ENCODE results near the gene NSMCE4A.
"Not testable (repeated sequence)": the region's sequence is repeated elsewhere in the genome, so short reads cannot be mapped to it uniquely, and the experiment has no call there.

Gene NSMCE4A

DNA sequence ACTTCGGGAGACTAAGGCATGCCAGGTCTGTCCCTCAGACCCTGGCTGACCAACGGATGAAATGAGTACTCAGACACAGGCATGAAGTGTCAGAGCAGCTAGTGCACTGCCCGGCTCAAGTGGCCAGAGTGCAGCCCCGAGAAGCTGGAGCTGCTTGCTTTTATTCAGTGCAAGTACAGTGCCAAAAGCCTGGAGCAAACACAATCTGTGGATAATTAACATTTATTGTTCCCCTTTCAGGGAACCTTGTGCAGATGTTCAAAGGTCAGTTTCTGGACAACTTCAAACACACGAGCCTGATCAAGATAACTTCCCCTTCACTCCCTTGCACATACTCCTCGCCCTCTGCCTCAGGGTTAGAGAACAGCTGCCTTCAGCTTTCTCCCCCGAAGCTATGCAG lies 39.3 kb downstream of the NSMCE4A start:
- no peak for DNase-seq

DNA sequence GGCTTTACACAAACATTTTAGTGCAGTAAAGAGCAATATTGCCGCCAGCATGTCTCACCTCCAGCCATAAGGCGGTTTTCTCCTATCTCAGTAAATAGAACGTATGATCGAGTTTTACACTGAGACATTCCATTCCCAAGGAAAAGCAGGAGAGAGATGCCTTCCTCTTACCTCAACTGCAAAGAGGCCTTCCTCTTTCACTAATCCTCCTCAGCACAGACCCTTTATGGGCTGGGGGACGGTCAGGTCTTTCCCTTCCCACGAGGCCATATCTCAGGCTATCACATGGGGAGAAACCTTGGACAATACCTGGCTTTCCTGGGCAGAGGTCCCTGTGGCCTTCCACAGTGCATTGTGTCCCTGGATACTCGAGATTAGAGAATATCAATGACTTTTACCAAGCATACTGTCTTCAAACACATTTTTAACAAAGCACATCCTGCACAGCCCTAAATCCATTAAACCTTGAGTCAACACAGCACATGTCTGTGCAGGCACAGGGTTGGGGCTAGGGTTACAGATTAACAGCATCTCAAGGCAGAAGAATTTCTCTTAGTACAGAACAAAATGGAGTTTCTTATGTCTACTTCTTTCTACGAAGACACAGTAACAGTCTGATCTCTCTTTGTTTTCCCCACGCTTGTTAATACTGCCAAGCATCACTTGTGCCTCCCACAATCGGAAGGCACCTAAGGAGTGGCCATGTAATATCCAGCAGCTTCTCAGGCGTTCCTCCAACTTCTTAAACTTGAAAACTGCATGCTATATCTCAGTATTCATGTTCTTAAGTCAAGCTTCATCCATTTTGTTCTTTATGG lies 44.5 kb downstream of the NSMCE4A start:
- DNase-seq = not testable (repeated sequence)

- not testable (repeated sequence) for DNase-seq
These were observed 45.3 kb downstream of the NSMCE4A start for GRCh38 chr10:121929585-121930267.

DNA sequence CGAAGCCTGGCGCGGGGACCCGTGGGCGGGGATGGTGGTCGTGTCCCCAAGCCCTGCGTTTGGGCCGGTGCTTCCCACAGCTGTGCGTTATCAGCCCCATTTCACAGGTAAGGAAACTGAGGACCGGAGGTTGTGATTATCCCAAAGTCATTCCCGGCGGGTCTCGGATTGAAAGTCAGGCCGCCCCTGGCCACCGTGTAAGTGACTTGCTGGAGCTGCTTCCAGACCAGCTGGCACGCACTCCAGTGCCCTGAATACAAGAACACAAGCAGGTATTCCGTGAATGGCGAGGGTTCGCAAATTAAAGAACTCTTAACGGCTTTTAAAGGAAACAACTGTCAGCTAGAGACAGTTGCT lies 46.5 kb downstream of the NSMCE4A start:
- DNase-seq = no peak

- DNase-seq = peak; percentile 57 to 73 (median 67)
These were observed 47.0 kb downstream of the NSMCE4A start, which contains the start of gene ATE1 for GRCh38 chr10:121927841-121928527. TSS of gene ATE1 (minus strand) at chr10:121928031. CDS start at chr10:121927949, 82 bp downstream.

DNA sequence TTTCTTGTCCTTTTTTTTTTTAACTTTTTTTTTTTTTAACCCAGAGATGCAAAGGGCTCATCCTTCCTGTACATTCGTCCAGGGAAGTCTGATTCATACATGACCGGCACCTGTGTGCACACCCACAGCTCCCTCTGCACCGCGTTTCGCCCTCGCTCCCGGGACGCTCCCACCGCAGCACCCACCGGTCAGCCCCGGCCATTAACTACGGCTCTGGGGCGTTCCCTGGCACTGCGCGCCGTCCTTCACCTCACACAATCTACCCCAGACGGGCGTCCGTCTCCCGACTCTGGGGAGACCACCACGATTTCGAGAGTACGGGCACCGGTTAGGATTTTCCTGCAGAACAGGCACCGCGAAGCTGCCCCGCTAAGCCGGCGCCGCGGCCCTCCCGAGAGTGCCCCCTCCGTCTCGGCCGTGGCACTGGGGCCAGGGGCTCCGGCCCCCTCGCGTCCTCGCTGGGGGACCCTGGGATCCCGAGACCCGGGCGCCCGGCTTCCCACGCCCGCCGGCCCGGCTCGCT lies 47.6 kb downstream of the NSMCE4A start:
- peak in 3 of 4 experiments; percentile 13 to 26 (median 24) for DNase-seq

GRCh38 chr10:121926671-121927317 lies 48.2 kb downstream of the NSMCE4A start:
- DNase-seq = no peak

DNA sequence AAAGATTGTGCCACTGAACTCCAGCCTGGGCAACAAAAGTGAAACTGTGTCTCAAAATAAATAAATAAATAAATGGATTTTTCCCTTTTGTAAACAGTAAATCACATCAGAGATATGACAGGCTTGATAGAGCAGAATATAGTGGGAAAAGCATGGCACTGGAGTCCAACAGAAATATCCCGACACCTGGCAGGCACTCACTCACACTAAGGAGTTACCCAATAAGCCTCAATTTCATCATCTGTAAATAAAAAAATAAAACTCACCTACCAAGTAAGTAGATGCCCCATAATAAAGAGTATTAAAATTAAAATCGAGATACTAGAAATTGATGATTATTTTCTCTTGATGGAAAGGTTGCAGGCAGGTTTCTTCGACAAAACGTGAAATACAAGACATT lies 48.9 kb downstream of the NSMCE4A start:
- DNase-seq = no peak

GRCh38 chr10:121921238-121921931 lies 53.6 kb downstream of the NSMCE4A start:
- no peak for DNase-seq

DNA sequence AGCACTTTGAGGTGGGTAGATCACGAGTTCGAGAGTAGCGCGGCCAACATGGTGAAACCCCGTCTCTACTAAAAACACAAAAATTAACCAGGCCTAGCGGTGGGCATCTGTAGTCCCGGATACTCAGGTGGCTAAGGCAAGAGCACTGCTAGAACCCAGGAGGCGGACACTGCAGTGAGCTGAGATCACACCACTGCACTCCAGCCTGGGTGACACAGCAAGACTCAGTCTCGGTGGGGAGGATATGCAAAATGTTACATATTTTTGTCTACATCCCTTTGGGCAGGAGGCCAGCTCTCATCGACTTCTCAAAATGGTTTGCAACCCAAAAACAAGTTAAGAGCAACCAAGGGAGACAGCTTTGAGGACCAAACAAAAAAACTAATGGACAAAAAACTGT lies 55.4 kb downstream of the NSMCE4A start:
- DNase-seq = no peak

GRCh38 chr10:121918800-121919199 lies 56.2 kb downstream of the NSMCE4A start:
- not testable (repeated sequence) for DNase-seq

DNA sequence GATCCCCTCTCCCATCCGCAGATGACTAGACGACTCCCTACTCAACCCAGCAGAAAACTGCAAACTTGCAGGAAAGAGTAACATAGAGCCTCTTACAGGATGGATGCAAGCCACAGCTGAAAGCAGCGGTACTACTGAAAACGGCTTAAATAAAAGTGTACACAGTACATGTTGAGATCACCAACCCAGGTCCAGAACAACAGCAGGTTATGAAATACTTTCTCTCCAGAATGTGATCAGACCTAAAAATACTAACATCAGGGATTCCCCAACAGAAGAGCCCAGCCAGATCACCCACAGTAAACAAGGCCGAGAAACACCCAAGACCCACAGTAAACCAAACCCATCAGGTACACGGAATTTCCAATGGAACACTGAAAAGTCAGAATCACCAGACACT lies 60.4 kb downstream of the NSMCE4A start:
- no peak for DNase-seq

DNA sequence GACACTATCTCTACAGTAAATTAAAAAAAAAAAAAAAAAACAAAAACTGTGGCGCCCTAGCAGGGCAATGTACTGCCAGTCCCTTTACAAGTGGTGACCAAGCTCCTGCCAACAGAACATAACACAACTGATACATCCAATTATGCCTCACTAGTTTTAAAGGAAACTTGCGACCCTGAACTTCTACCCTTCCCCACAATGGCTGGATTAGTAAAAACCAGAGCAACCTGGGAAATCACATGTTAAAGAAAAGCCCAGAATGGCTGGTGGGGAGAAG lies 63.7 kb downstream of the NSMCE4A start:
- DNase-seq = no peak

DNA sequence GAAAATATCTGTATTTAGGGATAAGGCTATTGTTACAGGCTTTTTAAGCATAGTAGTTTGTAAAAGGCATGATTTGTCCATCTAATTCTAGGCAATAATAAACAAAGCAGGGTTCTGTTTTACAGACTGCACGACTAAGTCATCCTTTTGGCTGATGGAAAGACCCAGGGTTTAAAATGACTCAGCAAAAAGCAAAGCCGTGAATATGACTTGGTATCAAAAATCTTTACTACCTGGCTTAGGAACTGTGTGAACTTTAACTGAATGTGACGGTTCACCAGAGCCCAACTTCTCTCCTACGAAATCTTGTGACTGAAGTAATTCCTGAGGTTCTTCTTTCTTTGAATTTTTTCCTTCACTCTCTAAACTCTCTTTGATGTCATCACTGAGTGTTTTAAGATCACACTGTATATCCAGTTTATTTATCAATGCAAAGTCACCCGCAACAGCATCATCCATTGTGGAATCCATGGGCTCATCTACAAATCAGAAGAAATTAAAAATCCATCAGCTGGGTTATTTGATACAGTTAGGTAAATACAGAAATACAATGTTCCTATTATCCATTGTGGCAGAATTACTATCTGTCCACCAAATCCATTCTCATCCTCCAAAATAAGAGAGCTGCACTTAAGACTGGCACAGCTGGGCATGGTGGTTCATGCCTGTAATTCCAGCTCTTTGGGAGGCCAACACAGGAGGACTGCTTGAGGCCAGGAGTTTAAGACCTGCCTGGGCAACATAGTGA lies 64.2 kb downstream of the NSMCE4A start:
- no peak for DNase-seq

Measured in activated CD4-positive, CD25-positive, alpha-beta regulatory T cell (primary cell).